ENCODE measurements around the gene MRPS6. TPM values are rescaled to one million over a fixed set of nuclear protein-coding genes. Genes with fewer than 3 reads are reported as not detected.

MRPS6 gene
- polyA plus RNA-seq, 1 donor (not counting 4 experiments of a cell fraction or from before 2014, with no cell fraction given): 41.5 TPM

- Histone ChIP-seq H3K4me2 (ENCODE audit: control insufficient read depth, extremely low read depth, insufficient read depth, low read depth, low read length) (peak overlapping the region; percentile 95), H3K4me3 (ENCODE audit: control insufficient read depth in 2 of 3, extremely low read depth in 1 of 3, insufficient read depth in 2 of 3, low read depth in 1 of 3, low read length in 3 of 3) (peak overlapping the region; percentile 79 to 95 (median 94)), H3K9ac (ENCODE audit: control insufficient read depth, extremely low read depth, insufficient read depth, low read length) (peak overlapping the region; percentile 94), H2AFZ (ENCODE audit: control insufficient read depth, low read length) (peak overlapping the region; percentile 61), H3K27me3 (ENCODE audit: control insufficient read depth, extremely low read depth, insufficient read depth, low read length) (no peaks in the 10 kb centered on the region), H3K9me1 (ENCODE audit: control insufficient read depth, extremely low read depth, insufficient read depth, low read length) (no peaks in the 10 kb centered on the region), H3K4me1 (ENCODE audit: control insufficient read depth, extremely low read depth, insufficient read depth, low read length) (peaks cover 31% of the 10 kb centered on the region), H3K27ac (ENCODE audit: control insufficient read depth, insufficient read depth, low read length) (peak overlapping the region; percentile 79), H4K20me1 (ENCODE audit: control insufficient read depth, extremely low read depth, insufficient read depth, low read length) (peaks cover 6% of the 10 kb centered on the region), H3K9me3 (ENCODE audit: control insufficient read depth, low read depth, low read length) (no peaks in the 10 kb centered on the region), H3K36me3 (ENCODE audit: control insufficient read depth in 2 of 2, extremely low read depth in 1 of 2, insufficient read depth in 2 of 2, low read length in 2 of 2) (peaks cover 2 to 8% of the 10 kb centered on the region in 2 experiments), H3K79me2 (ENCODE audit: control insufficient read depth, insufficient read depth, low read length) (peaks cover 34% of the 10 kb centered on the region)
- FAIRE-seq: no peak
- TF ChIP-seq CTCF (optimal IDR thresholded peaks at IDR 0.05 in 1 of 3, IDR thresholded peaks at IDR 0.05 in 1 of 3, conservative IDR thresholded peaks at IDR 0.05 in 1 of 3; ENCODE audit: extremely low read depth in 1 of 3, insufficient read depth in 2 of 3, low read length in 3 of 3) (peak in 1 of 3 experiments; percentile 8), EZH2 (IDR thresholded peaks at IDR 0.05; ENCODE audit: low read length) (no peak)
- DNase-seq (ENCODE audit: low read depth, low spot score): no peak
- dilution Hi-C loops (cut with MboI; ENCODE audit: extremely low pct_ligation_motif_present, low sequenced_read_pairs): no loop called here
Observed at GRCh38 chr21:34074283-34075090, 1.1 kb downstream of the MRPS6 start.

GRCh38 chr21:34075091-34075425 is 1.7 kb downstream of the MRPS6 start:
- H3K4me3 ChIP-seq (ENCODE audit: control insufficient read depth in 2 of 3, extremely low read depth in 1 of 3, insufficient read depth in 2 of 3, low read depth in 1 of 3, low read length in 3 of 3): peak overlapping the region in 2 of 3 experiments; percentile 94 to 95
- peak overlapping the region; percentile 95 for H3K4me2 ChIP-seq (ENCODE audit: control insufficient read depth, extremely low read depth, insufficient read depth, low read depth, low read length)
- peaks cover 31% of the 10 kb centered on the region for H3K4me1 ChIP-seq (ENCODE audit: control insufficient read depth, extremely low read depth, insufficient read depth, low read length)
- H4K20me1 ChIP-seq (ENCODE audit: control insufficient read depth, extremely low read depth, insufficient read depth, low read length): peaks cover 6% of the 10 kb centered on the region
- H2AFZ ChIP-seq (ENCODE audit: control insufficient read depth, low read length): no peak overlapping the region
- H3K27ac ChIP-seq (ENCODE audit: control insufficient read depth, insufficient read depth, low read length): peak overlapping the region; percentile 79
- no peaks in the 10 kb centered on the region for H3K9me1 ChIP-seq (ENCODE audit: control insufficient read depth, extremely low read depth, insufficient read depth, low read length)
- TF ChIP-seq EZH2 (IDR thresholded peaks at IDR 0.05; ENCODE audit: low read length) (no peak), CTCF (optimal IDR thresholded peaks at IDR 0.05 in 1 of 3, IDR thresholded peaks at IDR 0.05 in 1 of 3, conservative IDR thresholded peaks at IDR 0.05 in 1 of 3; ENCODE audit: extremely low read depth in 1 of 3, insufficient read depth in 2 of 3, low read length in 3 of 3) (no peak)
- peaks cover 6 to 8% of the 10 kb centered on the region in 2 experiments for H3K36me3 ChIP-seq (ENCODE audit: control insufficient read depth in 2 of 2, extremely low read depth in 1 of 2, insufficient read depth in 2 of 2, low read length in 2 of 2)
- H3K79me2 ChIP-seq (ENCODE audit: control insufficient read depth, insufficient read depth, low read length): peaks cover 34% of the 10 kb centered on the region
- FAIRE-seq (no peak), DNase-seq (ENCODE audit: low read depth, low spot score) (no peak)
- dilution Hi-C loops (cut with MboI; ENCODE audit: extremely low pct_ligation_motif_present, low sequenced_read_pairs): no loop called here
- H3K9ac ChIP-seq (ENCODE audit: control insufficient read depth, extremely low read depth, insufficient read depth, low read length): peak overlapping the region; percentile 94
- no peaks in the 10 kb centered on the region for H3K9me3 ChIP-seq (ENCODE audit: control insufficient read depth, low read depth, low read length)
- H3K27me3 ChIP-seq (ENCODE audit: control insufficient read depth, extremely low read depth, insufficient read depth, low read length): no peaks in the 10 kb centered on the region

Measured in keratinocyte (primary cell).